HL-60 (cell line): ENCODE results near the gene ATXN2L.

Experiments used
- DNase-seq, 2 experiments: peaks; one replicate each; pipeline ENCODE4 v3.0.0-alpha.2; 2010 to 2020; ENCODE audit warnings: low read depth in 1 of 2, low spot score in 1 of 2
- H3K27ac ChIP-seq: fragments of 250-450 bp; sonication (Bioruptor Pico); replicated peaks from 2 replicates; pipeline ENCODE4 v1.5.1; 2020; ENCODE audit warnings: mild to moderate bottlenecking, moderate library complexity
- H3K27me3 ChIP-seq: fragments of 250-450 bp; sonication (Bioruptor Pico); 2 replicates; pipeline ENCODE4 v1.5.1; 2021; ENCODE audit warnings: mild to moderate bottlenecking, moderate library complexity; ENCODE audit not compliant: insufficient read depth, poor library complexity, severe bottlenecking
- H3K4me3 ChIP-seq: replicated peaks from 2 replicates; pipeline ENCODE4 v1.5.1; 2011; ENCODE audit warnings: mild to moderate bottlenecking, control low read depth, low read length; ENCODE audit not compliant: insufficient read depth
- CTCF ChIP-seq: IDR thresholded peaks from one replicate; pipeline ENCODE4 v1.5.1; 2011; ENCODE audit warnings: low read length, control low read depth, inconsistent platforms; ENCODE audit not compliant: insufficient read depth
- GABPA ChIP-seq: IDR thresholded peaks from 2 replicates; pipeline ENCODE4 v1.6.1; 2012; ENCODE audit warnings: low read depth
- POLR2AphosphoS5 ChIP-seq: IDR thresholded peaks from 2 replicates; pipeline ENCODE4 v1.6.1; 2012; ENCODE audit warnings: low read depth
- REST ChIP-seq: IDR thresholded peaks from 2 replicates; pipeline ENCODE4 v1.6.1; 2012; ENCODE audit warnings: low read depth; ENCODE audit not compliant: insufficient replicate concordance
- SPI1 ChIP-seq: IDR thresholded peaks from 2 replicates; pipeline ENCODE4 v1.6.1; 2012; ENCODE audit warnings: low read depth, mild to moderate bottlenecking, borderline replicate concordance

The ATXN2L gene

GRCh38 chr16:28821874-28822519 is 802 bp upstream of the ATXN2L start:
- Histone ChIP-seq H3K4me3 (peak overlapping the region; percentile 87), H3K27ac (peak overlapping the region; percentile 100), H3K27me3 (no peaks in the 10 kb centered on the region)
- no peak for DNase-seq
- TF ChIP-seq CTCF = no peak
- no peak for TF ChIP-seq REST
- no peak for TF ChIP-seq POLR2AphosphoS5
- no peak for TF ChIP-seq GABPA
- TF ChIP-seq SPI1 = no peak

GRCh38 chr16:28823291-28823872 is 583 bp downstream of the ATXN2L start:
- DNase-seq = no peak
- peak overlapping the region; percentile 87 for H3K4me3 ChIP-seq
- H3K27ac ChIP-seq = peak overlapping the region; percentile 100
- H3K27me3 ChIP-seq = no peaks in the 10 kb centered on the region
- TF ChIP-seq SPI1 (no peak), CTCF (no peak), REST (no peak), GABPA (no peak), POLR2AphosphoS5 (no peak)

GRCh38 chr16:28823873-28824716 is 1.3 kb downstream of the ATXN2L start:
- TF ChIP-seq POLR2AphosphoS5 = peak; percentile 65; the same call in 1 of the 2 replicates
- TF ChIP-seq REST = no peak
- Histone ChIP-seq H3K27me3 (no peaks in the 10 kb centered on the region), H3K4me3 (peak overlapping the region; percentile 87), H3K27ac (peak overlapping the region; percentile 100)
- peak; percentile 96 to 99 for DNase-seq
